HepG2 (cell line): ENCODE measurements around the gene NAA35. TPM values are rescaled to one million over a fixed set of nuclear protein-coding genes. Genes with fewer than 3 reads are reported as not detected.

ENCODE experiments used
- ATAC-seq: fragments of 200-7000 bp; cut with Tn5 transposase; 3 replicates; pipeline ENCODE4 v1.9.1; 2020; ENCODE audit warnings: mild to moderate bottlenecking, moderate library complexity
- BruUV-seq: library from RNA; stranded (reverse); fragments of 400-500 nt; replicated peaks from 2 replicates; lab custom pipeline; 2021; lab: Mats Ljungman, UMichigan
- CTCF ChIA-PET: fragments of 300-600 bp; formaldehyde crosslinking; extraction: SDS; loops from one replicate; lab custom pipeline; 2021; ENCODE audit warnings: low total read pairs, inconsistent platforms, low intra/inter-chr PET ratio; lab: Yijun Ruan, JAX
- POLR2A ChIA-PET: fragments of 350-600 bp; sonication (Branson Sonifier 250); formaldehyde crosslinking; loops from one replicate; lab custom pipeline; 2020; ENCODE audit warnings: antibody characterized with exemption, inconsistent platforms; lab: Yijun Ruan, JAX
- DNase-seq: peaks from one replicate; pipeline ENCODE4 v3.0.0-alpha.2; 2015; ENCODE audit warnings: low spot score
- FAIRE-seq: peaks from 3 replicates; lab custom pipeline; 2011; peaks lifted over from hg19 to GRCh38; lab: Jason Lieb, UNC
- H2AFZ ChIP-seq: one replicate; pipeline ENCODE4 v1.6.1; 2011; ENCODE audit warnings: low read length, inconsistent platforms
- H3K27ac ChIP-seq: fragments of 300-600 bp; 3 replicates; pipeline ENCODE4 v1.8.0; 2011; ENCODE audit warnings: mixed run types, mild to moderate bottlenecking, mixed read lengths, low read length, inconsistent platforms; ENCODE audit not compliant: insufficient read depth; ENCODE audit errors: extremely low read length
- H3K27me3 ChIP-seq, 2 experiments: fragments of 200-600 bp in 1 of 2; 2 replicates in 1 of 2; 3 replicates in 1 of 2; pipeline versions ENCODE4 v1.6.0 to v1.8.0; 2011; ENCODE audit warnings: low read length in 2 of 2, mild to moderate bottlenecking in 2 of 2, moderate library complexity in 2 of 2, inconsistent platforms in 1 of 2; ENCODE audit not compliant: insufficient read depth in 2 of 2, control insufficient read depth in 1 of 2
- H3K36me3 ChIP-seq, 2 experiments: fragments of 200-600 bp in 1 of 2; replicated peaks in 1 of 2; 2 replicates in 1 of 2; 3 replicates in 1 of 2; pipeline versions ENCODE4 v1.5.1 to v1.8.0; 2011; ENCODE audit warnings: low read length in 2 of 2, inconsistent platforms in 1 of 2; ENCODE audit not compliant: insufficient read depth in 2 of 2, control insufficient read depth in 1 of 2
- H3K4me1 ChIP-seq: 2 replicates; pipeline ENCODE4 v1.5.1; 2012; ENCODE audit warnings: low read length, inconsistent platforms; ENCODE audit not compliant: insufficient read depth
- H3K4me2 ChIP-seq: 2 replicates; pipeline ENCODE4 v1.6.0; 2011; ENCODE audit warnings: low read depth, low read length, inconsistent platforms
- H3K4me3 ChIP-seq, 3 experiments: fragments of 200-600 bp in 1 of 3; sonication (generic), shearing (Covaris generic) in 1 of 3; replicated peaks in 1 of 3; 2 replicates each; pipeline ENCODE4 v1.5.1; 2011 to 2016; ENCODE audit warnings: low read length in 3 of 3, inconsistent platforms in 2 of 3, low read depth in 2 of 3, mild to moderate bottlenecking in 2 of 3, control low read depth in 1 of 3, mixed read lengths in 1 of 3; ENCODE audit not compliant: insufficient read depth in 1 of 3
- H3K79me2 ChIP-seq: one replicate; pipeline ENCODE4 v1.6.1; 2011; ENCODE audit warnings: low read length, inconsistent platforms; ENCODE audit not compliant: insufficient read depth
- H3K9ac ChIP-seq: 2 replicates; pipeline ENCODE4 v1.6.0; 2011; ENCODE audit warnings: mild to moderate bottlenecking, low read depth, low read length, inconsistent platforms; ENCODE audit not compliant: insufficient read depth
- H3K9me3 ChIP-seq: 2 replicates; pipeline ENCODE4 v1.5.1; 2012; ENCODE audit warnings: mild to moderate bottlenecking, low read length
- H4K20me1 ChIP-seq: 2 replicates; pipeline ENCODE4 v1.6.0; 2011; ENCODE audit warnings: inconsistent platforms, mild to moderate bottlenecking, low read length, moderate library complexity; ENCODE audit not compliant: insufficient read depth
- CHCHD3 ChIP-seq: sonication (generic); formaldehyde crosslinking; IDR thresholded peaks from 2 replicates; pipeline ENCODE4 v1.8.0; 2022; ENCODE audit warnings: mild to moderate bottlenecking, missing genetic modification reagents, moderate library complexity
- ELF3 ChIP-seq: IDR thresholded peaks from 2 replicates; pipeline ENCODE4 v1.6.1; 2016; ENCODE audit warnings: missing genetic modification reagents, missing compliant biosample characterization
- IKZF4 ChIP-seq: sonication (generic); formaldehyde crosslinking; IDR thresholded peaks from 2 replicates; pipeline ENCODE4 v1.5.1; 2020; ENCODE audit warnings: borderline replicate concordance, mild to moderate bottlenecking, low read depth, missing genetic modification reagents; ENCODE audit errors: not compliant biosample characterization
- NFE2 ChIP-seq: sonication (generic); formaldehyde crosslinking; IDR thresholded peaks from 2 replicates; pipeline ENCODE4 v1.4.0; 2020; ENCODE audit warnings: missing genetic modification reagents
- NFE2L1 ChIP-seq: sonication (generic); formaldehyde crosslinking; IDR thresholded peaks from 2 replicates; pipeline ENCODE4 v1.4.0; 2020; ENCODE audit warnings: missing genetic modification reagents, mild to moderate bottlenecking, borderline replicate concordance
- POLR2A ChIP-seq, 2 experiments: IDR thresholded peaks; 2 replicates each; pipeline ENCODE4 v1.6.1; 2011; ENCODE audit warnings: low read depth in 2 of 2, low read length in 2 of 2, mild to moderate bottlenecking in 1 of 2, moderate library complexity in 1 of 2; ENCODE audit not compliant: insufficient read depth in 1 of 2
- PRDM15 ChIP-seq: sonication (generic); formaldehyde crosslinking; IDR thresholded peaks from 2 replicates; pipeline ENCODE4 v1.4.0; 2020; ENCODE audit warnings: missing genetic modification reagents
- RAD21 ChIP-seq: fragments of 450-650 bp; formaldehyde crosslinking; IDR thresholded peaks from 2 replicates; pipeline ENCODE4 v1.5.0; 2020; ENCODE audit warnings: mild to moderate bottlenecking
- RORA ChIP-seq: sonication (generic); formaldehyde crosslinking; IDR thresholded peaks from 2 replicates; pipeline ENCODE4 v1.5.0; 2020; ENCODE audit warnings: mild to moderate bottlenecking, missing genetic modification reagents, moderate library complexity
- SRY ChIP-seq: sonication (generic); formaldehyde crosslinking; IDR thresholded peaks from 2 replicates; pipeline ENCODE4 v1.8.0; 2022; ENCODE audit warnings: mild to moderate bottlenecking, missing genetic modification reagents
- XRCC5 ChIP-seq: fragments of 200-400 bp; formaldehyde crosslinking; optimal IDR thresholded peaks from 2 replicates; pipeline ENCODE3; 2017; ENCODE audit warnings: mild to moderate bottlenecking, low read length
- ZBTB8A ChIP-seq: sonication (generic); formaldehyde crosslinking; IDR thresholded peaks from 2 replicates; pipeline ENCODE4 v1.4.0; 2020; ENCODE audit warnings: mild to moderate bottlenecking, low read depth, missing genetic modification reagents, borderline replicate concordance
- ZNF207 ChIP-seq: fragments of 450-650 bp; IDR thresholded peaks from 2 replicates; pipeline ENCODE4 v1.6.1; 2016; ENCODE audit warnings: antibody characterized with exemption, borderline replicate concordance
- ZNF564 ChIP-seq: sonication (generic); formaldehyde crosslinking; IDR thresholded peaks from 2 replicates; pipeline ENCODE4 v1.8.1; 2023; ENCODE audit warnings: mild to moderate bottlenecking, missing genetic modification reagents
- ZNF83 ChIP-seq: sonication (generic); formaldehyde crosslinking; IDR thresholded peaks from 2 replicates; pipeline ENCODE4 v1.4.0; 2020; ENCODE audit warnings: missing genetic modification reagents, mild to moderate bottlenecking, borderline replicate concordance
- WGBS: methylation state at CpG from one replicate; pipeline ENCODE4 v1.1.6; 2017; ENCODE audit warnings: low lambda C conversion rate; 5-methylcytosine and 5-hydroxymethylcytosine counted together
- in situ Hi-C: cut with HindIII; loops from 2 replicates; pipeline ENCODE4 v1.10.0; 2017; ENCODE audit warnings: low pct_unique_long_range_greater_than_20kb; ENCODE audit not compliant: extremely low pct_ligation_motif_present
- intact Hi-C: fragments of 100-400 bp; cut with micrococcal nuclease; formaldehyde crosslinking; loops from one replicate; pipeline ENCODE4 v1.10.0; 2022; ENCODE audit not compliant: unreplicated experiment
- polyA plus RNA-seq, 8 experiments: library from polyadenylated mRNA; depleted of rRNA in 3 of 8; stranded (reverse) in 7 of 8; unstranded in 1 of 8; fragments of >200 nt; fragmentation: Illumina TruSeq in 4 of 8; extraction: Trizol in 4 of 8; gene quantifications; 2 replicates each; pipeline versions ENCODE4 v1.2.1 to v1.2.3, GENCODE V29; 2011 to 2016; ENCODE audit warnings: low read depth in 4 of 8, missing spikeins in 1 of 8, mixed read lengths in 1 of 8; ENCODE audit not compliant: insufficient read depth in 1 of 8
- total RNA-seq, 5 experiments: library from RNA; depleted of rRNA; stranded (reverse); fragments of >200 nt; fragmentation: Illumina TruSeq; extraction: Trizol; gene quantifications; 2 replicates each; pipeline ENCODE4 v1.2.3, GENCODE V29; 2016; ENCODE audit warnings: low read depth in 1 of 5
- TF ChIP-seq, protein P1 (sequence below): sonication (generic); formaldehyde crosslinking; IDR thresholded peaks from 2 replicates; pipeline ENCODE4 v1.5.1; 2020; ENCODE audit warnings: mild to moderate bottlenecking, missing genetic modification reagents, moderate library complexity

The NAA35 gene
- total and polyA plus RNA-seq, 2 of the 13 experiments (the other 11 are each of a cell fraction or from before 2014, with no cell fraction given): 21.6 to 28.9 TPM

GRCh38 chr9:86062845-86063693 lies 122.1 kb downstream of the NAA35 start:
- ChIA-PET CTCF (no interaction called here), POLR2A (no interaction called here)
- Histone ChIP-seq H3K4me2 (peak overlapping the region; percentile 58), H2AFZ (no peak overlapping the region), H3K4me3 (peak overlapping the region; percentile 19 to 50 (median 49)), H3K9ac (no peak overlapping the region), H3K27ac (no peak overlapping the region), H4K20me1 (0 out of 2 replicates have a peak, but pooled peaks cover 4% of the 10 kb centered on the region), H3K79me2 (no peaks in the 10 kb centered on the region), H3K27me3 (peaks cover 16 to 56% of the 10 kb centered on the region in 2 experiments; a peak in 4 of 5 replicates), H3K4me1 (peaks cover 13% of the 10 kb centered on the region; the same call in 1 of the 2 replicates), H3K36me3 (no peaks in the 10 kb centered on the region), H3K9me3 (no peaks in the 10 kb centered on the region)
- no peak for DNase-seq
- intact Hi-C loops: no loop called here
- 10% methylated on average over 12 of the region's 16 CpGs for WGBS
- FAIRE-seq: no peak
- no TSS peak for BruUV-seq
- ATAC-seq: peak; percentile 93
- in situ Hi-C loops: no loop called here
- TF ChIP-seq ZNF207 (no peak), CHCHD3 (CRISPR knock-in tag) (no peak), ZNF83 (CRISPR knock-in tag) (no peak), ZBTB8A (no peak), POLR2A (IDR thresholded peaks at IDR 0.05; ENCODE audit: insufficient read depth in 1 of 2, low read depth in 2 of 2, low read length in 2 of 2) (no peak), XRCC5 (no peak), SRY (CRISPR knock-in tag) (no peak), NFE2L1 (CRISPR knock-in tag) (no peak), RORA (CRISPR knock-in tag) (no peak), ELF3 (CRISPR knock-in tag) (0 out of 2 replicates have a peak, but pooled peaks have one; percentile 29), IKZF4 (CRISPR knock-in tag) (no peak), NFE2 (CRISPR knock-in tag) (no peak), PRDM15 (CRISPR knock-in tag) (no peak), ZNF564 (no peak), RAD21 (CRISPR knock-in tag) (no peak)
- TF ChIP-seq, protein P1, sequence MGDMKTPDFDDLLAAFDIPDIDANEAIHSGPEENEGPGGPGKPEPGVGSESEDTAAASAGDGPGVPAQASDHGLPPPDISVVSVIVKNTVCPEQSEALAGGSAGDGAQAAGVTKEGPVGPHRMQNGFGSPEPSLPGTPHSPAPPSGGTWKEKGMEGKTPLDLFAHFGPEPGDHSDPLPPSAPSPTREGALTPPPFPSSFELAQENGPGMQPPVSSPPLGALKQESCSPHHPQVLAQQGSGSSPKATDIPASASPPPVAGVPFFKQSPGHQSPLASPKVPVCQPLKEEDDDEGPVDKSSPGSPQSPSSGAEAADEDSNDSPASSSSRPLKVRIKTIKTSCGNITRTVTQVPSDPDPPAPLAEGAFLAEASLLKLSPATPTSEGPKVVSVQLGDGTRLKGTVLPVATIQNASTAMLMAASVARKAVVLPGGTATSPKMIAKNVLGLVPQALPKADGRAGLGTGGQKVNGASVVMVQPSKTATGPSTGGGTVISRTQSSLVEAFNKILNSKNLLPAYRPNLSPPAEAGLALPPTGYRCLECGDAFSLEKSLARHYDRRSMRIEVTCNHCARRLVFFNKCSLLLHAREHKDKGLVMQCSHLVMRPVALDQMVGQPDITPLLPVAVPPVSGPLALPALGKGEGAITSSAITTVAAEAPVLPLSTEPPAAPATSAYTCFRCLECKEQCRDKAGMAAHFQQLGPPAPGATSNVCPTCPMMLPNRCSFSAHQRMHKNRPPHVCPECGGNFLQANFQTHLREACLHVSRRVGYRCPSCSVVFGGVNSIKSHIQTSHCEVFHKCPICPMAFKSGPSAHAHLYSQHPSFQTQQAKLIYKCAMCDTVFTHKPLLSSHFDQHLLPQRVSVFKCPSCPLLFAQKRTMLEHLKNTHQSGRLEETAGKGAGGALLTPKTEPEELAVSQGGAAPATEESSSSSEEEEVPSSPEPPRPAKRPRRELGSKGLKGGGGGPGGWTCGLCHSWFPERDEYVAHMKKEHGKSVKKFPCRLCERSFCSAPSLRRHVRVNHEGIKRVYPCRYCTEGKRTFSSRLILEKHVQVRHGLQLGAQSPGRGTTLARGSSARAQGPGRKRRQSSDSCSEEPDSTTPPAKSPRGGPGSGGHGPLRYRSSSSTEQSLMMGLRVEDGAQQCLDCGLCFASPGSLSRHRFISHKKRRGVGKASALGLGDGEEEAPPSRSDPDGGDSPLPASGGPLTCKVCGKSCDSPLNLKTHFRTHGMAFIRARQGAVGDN (CRISPR knock-in tag): 0 out of 2 replicates have a peak, but pooled peaks have one; percentile 13
